Lung microvascular endothelial cell (primary cell): ENCODE results near the gene AK1. TPM values are rescaled to one million over a fixed set of nuclear protein-coding genes. Genes with fewer than 3 reads are reported as not detected.
"Not testable (repeated sequence)": the region's sequence is repeated elsewhere in the genome, so short reads cannot be mapped to it uniquely, and the experiment has no call there.

ENCODE experiments used
- DNase-seq, 2 donors: peaks; one replicate each; pipeline versions ENCODE4 v3.0.0 to v3.0.0-alpha.2; 2010; ENCODE audit warnings: low read depth in 2 of 2
- total RNA-seq: library from RNA; depleted of rRNA; stranded (reverse); fragments of >200 nt; gene quantifications from 2 replicates; pipeline ENCODE4 v1.2.1, GENCODE V29; 2014

Gene AK1
- total RNA-seq, 1 donor from 2014 or later: 22.0 TPM

DNA sequence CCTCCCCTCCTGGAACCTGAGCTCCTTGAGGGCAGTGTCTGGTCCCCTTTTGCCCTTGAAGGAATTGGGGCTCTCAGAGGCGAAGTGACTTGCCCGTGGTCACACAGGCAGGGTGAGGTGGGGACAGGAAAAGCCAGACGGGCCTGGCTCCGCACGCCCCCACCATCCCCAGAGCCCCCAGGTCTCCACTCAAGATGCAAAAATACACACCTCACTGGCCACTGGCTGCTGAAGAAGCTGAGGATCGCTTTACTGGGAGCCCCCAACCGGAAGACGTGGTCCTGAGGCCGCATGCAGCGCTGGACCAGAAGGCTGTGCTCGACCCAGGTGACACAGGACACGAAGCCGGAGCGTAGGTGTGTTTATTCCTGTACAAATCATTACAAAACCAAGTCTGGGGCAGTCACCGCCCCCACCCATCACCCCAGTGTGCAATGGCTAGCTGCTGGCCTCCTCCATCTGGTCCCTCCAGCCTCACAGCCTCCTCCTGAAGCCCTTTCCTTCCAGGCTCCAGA is 7.6 kb upstream of the AK1 start:
- DNase-seq: no peak

DNA sequence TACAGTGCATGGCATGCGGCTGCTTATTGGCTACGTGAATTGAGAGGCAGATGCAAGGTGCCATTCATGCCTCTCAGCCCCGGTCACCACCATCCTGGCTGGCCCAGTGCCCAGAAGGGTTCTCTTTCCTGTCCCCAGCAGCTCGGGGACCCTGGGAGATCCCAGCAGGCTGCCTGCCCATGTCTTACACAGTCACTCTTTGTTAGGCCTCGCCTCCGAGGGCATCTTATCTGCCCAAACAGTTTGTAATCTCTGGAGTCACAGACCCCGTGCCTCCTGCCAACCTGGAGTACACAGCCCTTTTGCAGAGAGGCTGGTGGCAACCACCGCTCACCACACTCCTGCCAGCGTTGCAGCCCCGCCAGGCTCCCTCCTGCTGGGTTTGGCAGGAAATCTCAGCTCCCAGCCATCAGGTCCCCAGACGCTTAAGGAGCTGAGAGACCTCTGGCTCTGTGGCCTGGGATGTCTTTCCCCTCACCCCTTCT is 7.0 kb upstream of the AK1 start:
- peak in 1 of 2 donors; percentile 22 for DNase-seq

DNA sequence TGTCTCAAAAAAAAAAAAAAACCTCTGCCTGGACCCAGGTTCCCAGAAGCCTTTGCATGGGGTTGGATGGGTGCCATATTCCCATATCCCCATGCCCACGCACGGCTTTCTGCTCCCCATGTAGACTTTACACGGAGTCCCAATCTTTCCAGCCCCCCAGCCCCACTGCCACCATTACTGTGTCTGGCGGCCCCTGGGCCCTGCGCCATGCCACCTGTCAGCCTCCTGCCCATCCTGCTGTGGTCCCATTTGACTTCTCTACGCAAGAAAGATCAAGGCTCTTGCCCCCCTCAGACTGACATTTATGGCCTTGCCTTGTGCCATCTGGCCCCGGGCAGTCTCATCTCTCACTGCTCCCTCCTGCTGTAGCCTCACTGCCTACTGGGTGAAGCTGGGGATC is 6.5 kb upstream of the AK1 start:
- no peak for DNase-seq

DNA sequence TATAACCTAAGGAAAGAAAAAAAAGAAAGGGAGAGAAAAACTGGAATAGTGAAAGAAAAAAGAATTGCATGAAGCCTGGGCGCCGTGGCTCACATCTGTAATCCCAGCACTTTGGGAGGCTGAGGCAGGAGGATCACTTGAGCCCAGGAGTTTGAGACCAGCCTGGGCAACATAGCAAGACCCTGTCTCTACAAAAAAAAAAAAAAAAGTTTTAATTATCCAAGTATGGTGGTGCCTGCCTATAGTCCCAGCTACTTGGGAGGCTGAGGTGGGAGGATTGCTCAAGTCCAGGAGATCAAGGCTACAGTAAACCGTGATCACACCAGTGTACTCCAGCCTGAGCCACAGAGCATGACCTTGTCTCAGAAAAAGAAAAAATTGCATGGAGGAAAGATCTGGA is 4.2 kb upstream of the AK1 start:
- not testable (repeated sequence) for DNase-seq

DNA sequence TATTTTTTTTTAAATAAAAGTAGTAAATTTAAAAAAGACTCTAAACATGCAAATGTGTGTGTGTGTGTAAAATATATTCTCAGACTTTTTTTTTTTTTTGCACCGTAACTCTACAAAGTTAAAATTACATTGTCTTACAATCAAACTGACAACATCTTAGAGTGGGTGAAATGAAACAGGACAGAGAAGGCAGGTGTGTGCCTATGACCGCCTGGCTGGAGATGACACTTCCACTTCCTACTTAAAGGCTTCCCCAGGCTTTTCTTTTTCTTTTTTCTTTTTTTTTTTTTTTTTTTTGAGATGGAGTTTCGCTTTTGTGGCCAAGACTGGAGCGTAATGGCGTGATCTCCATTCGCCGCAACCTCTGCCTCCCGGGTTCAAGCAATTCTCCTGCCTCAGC is 2.7 kb upstream of the AK1 start:
- DNase-seq: no peak

DNA sequence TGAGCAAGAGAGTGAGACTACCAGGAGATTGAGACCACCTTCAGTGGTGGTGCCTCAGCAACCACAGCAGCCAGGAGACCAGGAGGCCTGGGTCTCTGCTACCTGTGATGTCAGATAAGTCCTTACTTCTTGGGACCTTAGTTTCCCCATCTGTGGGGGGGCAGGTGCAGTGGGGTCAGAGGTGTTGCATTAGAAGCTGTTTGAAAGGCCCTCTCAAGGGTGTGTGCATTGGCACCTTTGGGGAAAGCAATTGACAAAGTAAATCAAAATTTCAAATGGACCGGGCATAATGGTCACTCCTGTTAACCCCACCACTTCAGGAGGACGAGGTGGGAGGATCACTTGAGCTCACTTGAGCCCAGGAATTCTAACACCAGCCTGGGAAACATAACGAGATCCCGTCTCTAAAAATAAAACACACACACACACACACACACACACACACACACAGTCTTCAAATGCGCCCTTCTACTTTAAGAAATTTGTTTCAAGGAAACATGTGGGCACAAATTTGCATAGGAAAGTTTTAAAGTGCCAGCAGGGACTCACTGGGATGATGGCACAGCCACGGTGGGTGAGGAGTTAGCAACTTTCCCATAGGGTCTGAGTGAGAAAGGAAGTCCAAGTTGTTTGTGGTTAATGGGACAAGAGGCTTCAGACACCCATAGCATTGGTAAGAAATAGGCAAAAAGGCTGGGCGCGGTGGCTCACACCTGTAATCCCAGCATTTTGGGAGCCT is 1.3 kb upstream of the AK1 start:
- DNase-seq: no peak

DNA sequence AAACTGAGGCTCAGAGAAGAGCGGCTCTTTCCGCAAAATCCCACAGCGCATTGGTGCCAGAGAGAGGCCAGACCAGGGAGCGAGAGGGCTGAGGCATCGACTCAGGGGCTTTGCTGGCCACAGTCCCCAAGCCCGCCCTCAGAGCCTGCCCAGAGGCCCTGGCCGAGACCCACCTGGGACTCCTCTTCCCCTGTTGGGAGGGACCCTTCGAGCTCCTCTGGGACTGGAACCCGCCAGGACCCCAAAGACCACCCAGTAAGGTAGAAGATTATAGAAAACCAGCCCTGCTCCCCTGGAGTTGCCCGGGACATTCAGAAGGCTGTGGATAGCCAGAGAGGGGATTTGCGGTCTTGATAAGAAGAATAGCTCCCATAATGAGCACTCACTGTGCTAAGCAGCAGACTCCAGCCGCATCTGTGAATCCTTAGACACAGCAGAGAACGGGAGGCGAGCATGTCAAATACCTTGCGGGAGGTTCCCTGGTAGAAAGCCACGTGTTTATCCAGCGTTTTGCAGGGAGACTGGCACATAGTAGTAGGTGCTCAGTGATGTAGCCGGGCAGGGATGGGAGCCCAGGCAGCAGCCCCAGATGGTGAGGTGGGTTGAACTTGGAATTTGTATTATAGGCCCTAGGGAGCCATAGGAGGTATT is 651 bp upstream of the AK1 start:
- DNase-seq: no peak

DNA sequence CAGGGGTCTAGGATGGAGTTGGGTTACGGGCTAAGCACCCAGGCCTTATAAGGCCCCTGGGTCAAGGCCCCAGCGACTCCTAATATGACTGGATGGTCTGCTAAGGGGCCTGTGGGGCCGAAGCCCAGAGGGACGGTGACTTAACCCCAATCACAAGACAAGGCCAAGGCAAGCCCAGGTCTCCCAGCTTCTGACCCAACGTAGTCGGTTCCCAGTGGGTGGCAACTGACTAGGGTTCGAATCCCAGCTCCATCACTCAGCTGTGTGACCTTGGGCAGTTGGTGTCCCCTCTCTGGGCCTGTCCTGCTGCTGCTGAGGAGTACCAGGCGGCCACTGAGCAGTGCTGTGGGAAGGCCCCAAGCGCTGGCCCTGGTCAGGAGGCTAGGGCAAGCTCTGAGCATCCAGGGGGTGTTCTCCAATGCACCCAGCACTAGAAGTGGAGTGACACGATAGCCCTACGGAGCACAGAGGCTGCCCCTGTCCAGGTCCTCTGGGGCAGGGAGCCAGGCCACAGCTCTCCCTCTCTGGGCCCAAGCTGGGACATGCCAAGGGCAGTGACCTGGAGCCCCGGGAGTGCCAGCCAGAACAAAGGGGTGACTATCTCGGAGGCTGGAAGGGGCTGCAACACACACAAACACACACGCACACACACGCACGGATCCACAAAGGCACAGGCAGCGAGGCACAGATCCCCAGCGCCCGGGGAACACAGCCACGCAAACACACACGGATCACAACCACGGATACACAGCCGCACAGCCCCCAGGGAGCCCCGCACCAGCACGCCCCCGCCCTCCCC is 512 bp downstream of the AK1 start:
- peak; percentile 24 to 34 for DNase-seq

DNA sequence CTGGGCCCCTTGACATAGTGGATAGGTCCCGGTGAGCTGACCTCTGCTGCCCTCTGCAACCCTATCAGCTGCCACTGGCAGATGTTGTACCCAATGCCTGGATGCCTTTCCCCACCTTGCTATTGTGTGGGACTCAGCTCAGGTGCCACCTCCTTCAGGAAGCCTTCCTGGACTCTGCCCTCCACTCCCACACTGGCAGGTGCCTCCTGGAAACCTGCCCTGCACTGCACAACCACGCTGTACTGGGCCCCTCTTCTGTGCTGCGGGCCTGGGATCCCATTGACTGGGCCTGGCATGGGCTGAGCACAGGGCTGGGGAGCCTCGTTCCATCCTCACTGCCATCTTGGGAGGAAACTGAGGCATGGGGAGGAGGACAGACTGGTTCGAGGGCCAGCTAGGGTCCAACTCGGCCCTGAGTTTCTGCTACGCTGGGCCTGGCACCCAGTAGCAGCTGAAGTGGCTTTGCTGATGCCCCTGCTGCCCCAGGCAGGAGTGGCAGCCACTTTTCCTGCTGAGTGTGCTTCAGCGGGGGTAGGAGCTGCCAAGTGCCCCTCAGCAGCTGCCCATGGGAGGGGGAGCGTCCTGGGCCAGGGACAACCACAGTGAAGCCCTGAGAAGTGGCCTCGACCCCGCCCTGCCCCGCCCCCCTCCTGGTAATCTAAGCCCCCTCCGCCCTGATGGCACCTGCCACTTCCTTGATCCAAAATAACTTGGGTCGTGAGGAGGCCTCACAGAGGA is 1.3 kb downstream of the AK1 start:
- DNase-seq: no peak

DNA sequence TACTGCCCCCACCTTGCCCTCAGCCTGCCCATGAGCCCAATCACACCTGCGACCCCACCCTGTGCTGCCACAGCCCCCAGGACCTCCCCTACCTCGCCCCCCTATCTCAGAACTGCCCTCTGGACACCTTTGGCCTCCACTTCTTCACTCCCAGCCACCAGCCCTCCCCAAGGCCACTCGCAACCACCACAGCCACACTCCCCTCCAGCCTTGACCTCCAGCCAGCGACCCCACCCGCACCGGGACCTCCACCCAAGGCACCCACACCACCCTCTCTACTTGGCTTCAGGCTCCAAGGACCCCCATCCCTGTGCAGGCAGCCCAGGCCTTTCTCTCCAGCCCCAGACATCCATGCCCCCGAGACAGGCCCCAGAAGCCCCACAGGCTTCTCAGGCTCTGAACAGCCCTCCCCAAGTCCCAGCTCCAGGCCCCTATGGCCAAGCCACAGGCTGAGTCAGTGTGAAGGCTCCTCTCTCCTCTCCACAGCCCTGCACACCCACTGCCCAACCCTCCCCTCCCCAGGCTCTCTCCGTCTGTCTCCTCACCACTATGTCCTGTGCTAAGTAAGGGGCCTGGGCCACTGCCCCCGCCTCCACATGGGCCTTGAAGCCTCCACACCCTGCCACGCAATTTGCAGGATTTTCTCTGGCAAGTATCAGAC is 2.0 kb downstream of the AK1 start:
- DNase-seq: peak in 1 of 2 donors; percentile 19

DNA sequence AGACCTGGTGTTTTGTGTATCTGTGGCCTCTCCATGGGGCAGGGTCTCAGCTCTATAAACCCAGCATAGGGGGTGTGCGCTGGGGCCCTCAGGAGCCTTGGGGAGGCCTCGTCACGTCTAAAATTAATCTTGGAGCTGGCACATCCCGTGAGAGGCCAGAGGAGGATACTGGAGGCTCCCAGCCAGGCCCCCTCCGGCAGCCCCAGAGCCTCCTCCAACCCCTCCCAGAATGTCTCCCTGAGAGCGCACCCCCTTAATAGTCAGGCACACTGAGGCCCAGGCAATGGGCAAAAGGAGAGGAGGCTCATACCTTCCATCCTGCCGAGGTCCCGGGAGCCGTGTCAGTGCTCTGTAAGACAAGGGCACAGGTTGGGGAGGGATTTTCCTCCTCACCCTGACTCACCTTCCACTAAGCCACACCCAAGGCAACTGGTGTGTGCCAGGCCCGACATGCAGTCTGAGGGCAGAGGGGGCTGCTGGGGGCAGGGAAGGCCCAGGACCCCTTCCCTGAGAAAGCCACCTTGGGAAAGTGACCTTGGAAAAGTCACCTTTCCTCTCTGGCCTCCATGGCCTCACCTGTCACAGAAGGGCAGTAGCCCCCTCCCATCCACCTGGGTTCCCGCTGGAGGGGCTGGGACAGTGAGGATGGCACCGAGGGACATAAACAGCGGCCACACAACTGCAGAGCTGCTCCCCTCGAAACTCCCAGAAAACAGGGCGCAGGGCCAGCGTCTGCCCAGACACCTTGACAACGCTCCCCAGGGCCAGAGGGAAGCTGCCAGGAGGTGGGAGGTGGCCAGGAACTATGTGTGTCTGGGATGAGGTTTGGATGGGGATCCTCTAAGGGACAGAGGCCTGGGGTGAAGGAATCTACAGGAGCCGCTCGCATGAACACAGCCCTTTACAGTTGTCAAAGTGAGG is 2.9 kb downstream of the AK1 start:
- DNase-seq: no peak

DNA sequence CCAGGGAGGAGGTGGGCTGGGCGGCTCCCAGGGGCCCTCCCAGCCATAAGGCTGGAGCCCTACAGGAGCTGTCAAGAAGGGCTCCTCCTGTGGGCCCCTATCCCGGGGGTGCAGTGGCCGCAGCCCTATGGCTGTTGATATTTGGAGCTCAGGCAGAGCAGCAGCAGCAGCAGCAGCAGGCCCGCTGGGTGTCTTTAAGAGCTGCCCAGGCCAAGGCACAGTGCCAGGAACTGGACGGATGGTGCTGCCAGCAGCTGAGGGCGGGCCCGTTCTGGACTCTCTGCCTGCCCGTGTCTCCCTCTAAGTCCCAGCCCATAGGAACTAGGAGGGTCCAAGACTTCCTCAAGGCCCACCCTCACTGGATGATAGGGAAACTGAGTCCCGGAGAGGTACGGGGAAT is 3.6 kb downstream of the AK1 start:
- DNase-seq: peak in 1 of 2 donors; percentile 43

DNA sequence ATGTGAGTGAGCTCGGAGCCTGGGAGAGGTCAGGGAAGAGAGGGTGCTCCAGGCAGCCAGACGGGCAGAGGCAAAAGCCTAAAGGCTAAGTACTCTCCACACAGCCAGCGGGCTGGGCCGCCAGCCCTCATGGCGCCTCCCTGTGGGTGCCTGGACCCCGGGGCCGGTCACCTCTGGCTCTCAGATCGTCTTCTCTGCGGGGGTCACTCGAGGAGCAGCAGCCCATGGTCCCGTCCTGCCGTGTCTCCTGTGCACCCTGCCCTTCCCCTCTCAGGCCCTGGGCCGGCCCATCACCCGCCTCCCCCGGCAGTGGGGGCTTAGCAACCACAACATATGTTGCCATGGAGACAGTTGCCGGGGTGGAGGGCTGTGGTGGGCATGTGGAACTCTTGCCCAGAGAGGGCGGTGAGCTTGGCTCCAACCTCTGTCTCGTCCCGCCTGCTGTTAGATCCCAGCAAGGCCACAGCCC is 4.2 kb downstream of the AK1 start:
- no peak for DNase-seq

DNA sequence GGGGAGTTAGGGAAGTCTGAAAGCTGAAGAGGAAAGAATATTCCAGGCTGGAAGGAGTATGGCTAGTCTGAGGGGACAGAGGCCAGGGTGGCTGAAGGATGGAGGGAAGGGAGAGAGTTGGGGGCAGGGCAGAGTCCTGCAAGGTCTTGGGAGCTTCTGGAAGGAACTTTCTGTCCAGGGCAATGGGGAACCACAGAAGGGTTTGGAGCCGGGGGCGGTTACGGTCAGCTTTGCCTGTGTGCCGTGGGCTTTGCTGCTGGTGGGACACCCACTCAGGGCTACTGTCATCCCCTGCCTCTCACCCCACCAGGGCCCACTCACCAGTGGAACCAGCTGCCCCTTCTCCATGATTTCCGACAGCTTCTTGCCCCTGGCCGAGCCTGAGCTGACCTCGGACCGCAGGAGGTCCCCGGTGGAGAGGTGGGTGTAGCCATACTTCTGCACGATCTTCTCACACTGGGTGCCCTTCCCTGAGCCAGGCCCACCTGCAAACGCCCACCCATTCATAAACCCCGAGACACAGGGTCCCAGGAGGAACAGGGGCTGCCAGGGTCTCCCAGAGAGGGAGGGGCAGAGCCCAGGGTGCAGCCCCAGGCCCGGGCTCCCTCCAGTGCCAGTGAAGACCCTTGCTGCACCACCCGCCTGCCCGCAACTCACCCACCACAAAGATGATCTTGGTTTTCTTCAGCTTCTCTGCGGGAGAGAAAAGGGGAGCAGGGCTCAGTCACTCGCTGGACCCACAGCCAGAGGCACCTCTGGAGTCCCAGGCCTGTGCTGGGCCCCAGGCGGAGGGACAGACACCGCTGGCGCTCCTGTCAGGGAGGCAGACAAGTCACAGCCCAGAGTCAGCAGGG is 4.9 kb downstream of the AK1 start:
- no peak for DNase-seq

DNA sequence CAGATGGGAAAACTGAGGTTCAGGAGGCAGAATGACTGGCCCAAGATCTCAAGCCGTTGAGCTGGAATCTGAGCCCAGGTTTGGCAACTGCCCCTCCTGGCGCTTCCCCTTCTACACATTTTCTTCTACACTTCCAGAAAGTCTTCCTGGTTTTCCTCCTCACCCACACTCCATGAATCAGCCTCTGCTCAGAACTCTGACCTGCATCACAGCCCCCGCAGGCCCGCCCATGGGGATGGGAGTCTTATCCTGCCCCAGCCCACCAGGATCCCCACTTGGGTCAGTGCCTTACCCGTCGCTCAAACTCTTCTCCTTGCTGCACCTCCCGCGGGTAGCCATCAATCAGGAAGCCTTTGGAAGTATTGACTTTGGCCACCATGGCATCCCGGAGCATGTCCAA is 5.9 kb downstream of the AK1 start:
- DNase-seq: no peak

DNA sequence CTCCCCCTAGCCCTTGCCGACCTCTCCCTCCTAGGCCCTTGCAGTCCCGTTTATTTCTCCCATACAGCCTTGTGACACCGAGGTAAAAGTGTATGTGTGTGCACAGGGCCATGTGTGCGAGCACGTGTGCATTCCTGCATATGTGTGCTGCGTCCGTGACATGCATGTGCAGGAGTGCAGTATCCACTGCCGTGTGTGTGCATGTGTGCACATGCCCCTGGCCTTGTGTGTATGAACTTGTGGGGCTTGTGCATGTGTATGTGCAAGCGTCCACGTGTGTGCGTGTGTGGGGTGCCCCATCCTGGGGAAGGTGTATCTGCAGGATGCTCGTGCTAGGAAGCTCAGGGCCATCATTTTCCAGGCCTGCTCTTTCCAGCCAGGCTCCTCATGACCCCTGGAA is 6.6 kb downstream of the AK1 start:
- no peak for DNase-seq

DNA sequence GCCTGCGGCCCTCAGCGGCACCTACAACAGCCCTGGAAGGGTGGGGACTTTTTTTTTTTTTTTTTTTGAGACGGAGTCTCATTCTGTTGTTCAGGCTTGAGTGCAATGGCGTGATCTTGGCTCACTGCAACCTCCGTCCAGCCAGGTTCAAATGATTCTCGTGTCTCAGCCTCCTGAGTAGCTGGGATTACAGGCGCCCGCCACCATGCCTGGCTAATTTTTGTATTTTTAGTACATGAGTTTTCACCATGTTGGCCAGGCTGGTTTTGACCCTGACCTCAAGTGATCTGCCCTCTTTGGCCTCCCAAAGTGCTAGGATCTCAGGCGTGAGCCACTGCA is 7.4 kb downstream of the AK1 start:
- not testable (repeated sequence) for DNase-seq

DNA sequence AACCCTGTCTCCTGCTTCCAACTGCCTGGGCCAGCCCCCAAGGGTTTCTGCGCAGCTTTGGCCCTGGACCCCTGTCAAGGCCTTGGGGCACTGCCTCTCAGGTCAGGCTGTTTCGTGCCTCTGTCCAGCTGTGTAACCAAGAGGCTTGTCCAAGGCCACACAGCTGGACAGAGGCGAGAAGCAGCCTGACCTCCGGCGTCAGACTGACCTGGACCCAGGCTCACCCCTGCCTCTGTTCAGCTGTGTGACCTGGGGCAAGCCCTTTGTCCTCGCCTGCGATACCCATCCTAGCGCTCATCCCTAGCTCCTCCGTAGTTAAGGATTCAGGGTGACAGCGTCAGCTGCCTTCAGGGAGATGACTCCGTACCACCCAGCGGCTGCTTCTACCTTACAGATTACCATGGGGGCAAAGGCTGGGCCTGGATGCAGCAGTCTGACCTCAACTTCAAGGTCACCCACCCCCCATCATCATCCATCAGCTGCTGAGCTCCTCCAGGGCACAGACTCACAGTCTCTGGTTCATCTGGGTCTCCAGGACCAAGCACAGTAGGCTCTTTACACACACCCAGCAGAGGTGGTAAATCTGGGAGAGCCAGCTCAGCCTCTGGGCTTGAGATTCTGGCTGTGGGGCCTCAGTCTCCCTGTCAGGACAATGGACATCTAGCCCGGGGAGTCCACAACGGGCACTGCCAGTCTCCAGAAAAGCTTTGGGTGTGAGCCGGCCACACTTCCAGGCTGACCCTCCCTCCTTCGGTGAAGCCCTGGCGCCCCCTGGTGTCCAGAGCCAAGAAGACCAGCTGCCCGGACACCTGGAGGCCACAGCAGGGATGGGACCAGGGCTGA is 7.9 kb downstream of the AK1 start:
- peak; percentile 87 to 91 for DNase-seq
